ENCODE results near the gene LYL1.

GRCh38 chr19:13077240-13077639, 25.4 kb downstream of the LYL1 start:
- no peak for TF ChIP-seq CTCF (conservative IDR thresholded peaks at IDR 0.05)
- no peak for TF ChIP-seq EZH2 (IDR thresholded peaks at IDR 0.05; ENCODE audit: low read depth)
